H1 (cell line): Measurements from ENCODE around the gene SIK3. TPM values are rescaled to one million over a fixed set of nuclear protein-coding genes. Genes with fewer than 3 reads are reported as not detected.

Source experiments
- CTCF ChIA-PET: fragments of 300-600 bp; sonication (Branson Sonifier 250); formaldehyde crosslinking; loops from one replicate; lab custom pipeline; 2021; ENCODE audit not compliant: partially characterized antibody; lab: Charles Lee
- POLR2A ChIA-PET: fragments of 300-600 bp; sonication (Branson Sonifier 250); formaldehyde crosslinking; loops from one replicate; lab custom pipeline; 2021; ENCODE audit warnings: inconsistent platforms; ENCODE audit not compliant: partially characterized antibody; lab: Charles Lee
- DNase-seq, 2 experiments: peaks; one replicate each; pipeline versions ENCODE4 v3.0.0 to v3.0.0-alpha.2; 2010 to 2022; ENCODE audit warnings: low spot score in 2 of 2, low read depth in 1 of 2, mixed read lengths in 1 of 2
- FAIRE-seq: peaks from 2 replicates; lab custom pipeline; 2011; peaks lifted over from hg19 to GRCh38; lab: Jason Lieb, UNC
- H2AFZ ChIP-seq: 2 replicates; pipeline ENCODE4 v1.8.1; 2012; ENCODE audit warnings: low read length, inconsistent platforms
- H2AK5ac ChIP-seq: 2 replicates; pipeline ENCODE4 v1.6.1; 2013; ENCODE audit warnings: low read depth, low read length
- H2BK120ac ChIP-seq: replicated peaks from 2 replicates; pipeline ENCODE3; 2013; ENCODE audit warnings: low read depth, low read length, inconsistent platforms
- H2BK12ac ChIP-seq: 2 replicates; pipeline ENCODE4 v1.6.1; 2013; ENCODE audit warnings: low read depth, low read length
- H2BK15ac ChIP-seq: 2 replicates; pipeline ENCODE4 v1.6.1; 2013; ENCODE audit warnings: low read length
- H2BK20ac ChIP-seq: 2 replicates; pipeline ENCODE4 v1.6.1; 2013; ENCODE audit warnings: low read length
- H2BK5ac ChIP-seq: 2 replicates; pipeline ENCODE4 v1.6.1; 2013; ENCODE audit warnings: low read depth, low read length
- H3K14ac ChIP-seq: 2 replicates; pipeline ENCODE4 v1.6.1; 2013; ENCODE audit warnings: inconsistent platforms; ENCODE audit not compliant: insufficient read length
- H3K18ac ChIP-seq: 2 replicates; pipeline ENCODE4 v1.6.1; 2013; ENCODE audit warnings: low read length; ENCODE audit errors: extremely low read depth
- H3K23ac ChIP-seq: 2 replicates; pipeline ENCODE4 v1.6.1; 2013; ENCODE audit warnings: inconsistent platforms; ENCODE audit not compliant: insufficient read length
- H3K23me2 ChIP-seq: 2 replicates; pipeline ENCODE4 v1.6.1; 2013; ENCODE audit warnings: low read depth, low read length
- H3K27ac ChIP-seq: 2 replicates; pipeline ENCODE4 v1.6.1; 2011; ENCODE audit warnings: low read depth, low read length, inconsistent platforms
- H3K27me3 ChIP-seq, 4 experiments: replicated peaks in 1 of 4; 1 replicate in 1 of 4; 2 replicates in 3 of 4; pipeline versions ENCODE4 v1.6.1 to v1.8.1; 2011 to 2013; ENCODE audit warnings: low read length in 3 of 4, mild to moderate bottlenecking in 3 of 4, inconsistent platforms in 2 of 4, mixed read lengths in 2 of 4, moderate library complexity in 1 of 4; ENCODE audit not compliant: control insufficient read depth in 3 of 4, insufficient read depth in 3 of 4; ENCODE audit errors: extremely low read depth in 1 of 4
- H3K36me3 ChIP-seq, 4 experiments: 2 replicates each; pipeline versions ENCODE4 v1.6.1 to v1.8.1; 2011 to 2013; ENCODE audit warnings: mild to moderate bottlenecking in 4 of 4, low read length in 3 of 4, moderate library complexity in 2 of 4, control low read depth in 1 of 4, inconsistent platforms in 1 of 4; ENCODE audit not compliant: insufficient read depth in 4 of 4, control insufficient read depth in 2 of 4
- H3K4ac ChIP-seq: replicated peaks from 2 replicates; pipeline ENCODE3; 2013; ENCODE audit warnings: low read length, low read depth, mixed read lengths, inconsistent platforms; ENCODE audit not compliant: insufficient read length
- H3K4me1 ChIP-seq, 4 experiments: replicated peaks in 1 of 4; 1 replicate in 1 of 4; 2 replicates in 3 of 4; pipeline versions ENCODE4 v1.6.1 to v1.8.1; 2011 to 2013; ENCODE audit warnings: low read length in 3 of 4, inconsistent platforms in 2 of 4, mixed read lengths in 1 of 4; ENCODE audit not compliant: insufficient read depth in 4 of 4, control insufficient read depth in 3 of 4
- H3K4me2 ChIP-seq, 2 experiments: 2 replicates each; pipeline versions ENCODE4 v1.6.1 to v1.8.1; 2011 to 2013; ENCODE audit warnings: low read depth in 2 of 2, low read length in 2 of 2, control low read depth in 1 of 2, inconsistent platforms in 1 of 2, mild to moderate bottlenecking in 1 of 2; ENCODE audit not compliant: insufficient read depth in 1 of 2
- H3K4me3 ChIP-seq, 4 experiments: fragments of 200-600, 300-600 bp in 1 of 4; sonication (generic), shearing (Covaris generic), sonication (Bioruptor Twin) in 1 of 4; 2 replicates each; pipeline versions ENCODE4 v1.5.1 to v1.8.1; 2011 to 2016; ENCODE audit warnings: low read length in 4 of 4, low read depth in 3 of 4, control low read depth in 2 of 4, inconsistent platforms in 2 of 4, mild to moderate bottlenecking in 2 of 4, mixed read lengths in 1 of 4, moderate library complexity in 1 of 4; ENCODE audit not compliant: insufficient read depth in 2 of 4; ENCODE audit errors: extremely low read depth in 1 of 4
- H3K56ac ChIP-seq: replicated peaks from 2 replicates; pipeline ENCODE3; 2013; ENCODE audit warnings: low read depth, mild to moderate bottlenecking, mixed read lengths, low read length, inconsistent platforms; ENCODE audit not compliant: insufficient read length
- H3K79me1 ChIP-seq: 2 replicates; pipeline ENCODE4 v1.6.1; 2013; ENCODE audit warnings: low read depth, low read length, control low read depth
- H3K79me2 ChIP-seq, 2 experiments: 2 replicates each; pipeline versions ENCODE4 v1.6.1 to v1.8.1; 2012 to 2013; ENCODE audit warnings: low read length in 2 of 2, mild to moderate bottlenecking in 2 of 2, inconsistent platforms in 1 of 2; ENCODE audit not compliant: insufficient read depth in 2 of 2, control insufficient read depth in 1 of 2
- H3K9ac ChIP-seq, 4 experiments: replicated peaks in 1 of 4; 1 replicate in 1 of 4; 2 replicates in 3 of 4; pipeline versions ENCODE4 v1.6.1 to v1.8.1; 2011 to 2013; ENCODE audit warnings: low read depth in 3 of 4, low read length in 3 of 4, control low read depth in 2 of 4, mild to moderate bottlenecking in 2 of 4, moderate library complexity in 2 of 4, inconsistent platforms in 1 of 4; ENCODE audit errors: extremely low read depth in 1 of 4
- H3K9me3 ChIP-seq, 2 experiments: 2 replicates each; pipeline versions ENCODE4 v1.6.1 to v1.8.1; 2012 to 2013; ENCODE audit warnings: mild to moderate bottlenecking in 2 of 2, moderate library complexity in 2 of 2, control low read depth in 1 of 2, inconsistent platforms in 1 of 2, low read depth in 1 of 2, low read length in 1 of 2, mixed read lengths in 1 of 2; ENCODE audit not compliant: insufficient read depth in 2 of 2
- H4K20me1 ChIP-seq, 2 experiments: replicated peaks in 1 of 2; 2 replicates each; pipeline versions ENCODE3 to v1.8.1; 2011 to 2013; ENCODE audit warnings: inconsistent platforms in 2 of 2, low read length in 2 of 2, mild to moderate bottlenecking in 1 of 2; ENCODE audit not compliant: insufficient read depth in 2 of 2, control insufficient read depth in 1 of 2
- H4K5ac ChIP-seq: 2 replicates; pipeline ENCODE4 v1.6.1; 2013; ENCODE audit warnings: low read length, low read depth, mixed read lengths, inconsistent platforms; ENCODE audit not compliant: insufficient read length
- H4K8ac ChIP-seq: 2 replicates; pipeline ENCODE4 v1.8.0; 2013; ENCODE audit warnings: mild to moderate bottlenecking, moderate library complexity, low read length, inconsistent platforms; ENCODE audit not compliant: insufficient read depth; ENCODE audit errors: extremely low read depth
- H4K91ac ChIP-seq: replicated peaks from 2 replicates; pipeline ENCODE3; 2013; ENCODE audit warnings: low read length, mixed read lengths, inconsistent platforms; ENCODE audit not compliant: insufficient read length
- HDAC2 ChIP-seq, 2 experiments: fragments of 300-600 bp in 1 of 2; sonication (generic) in 1 of 2; IDR thresholded peaks; 2 replicates each; pipeline ENCODE4 v1.6.1; 2011 to 2012; ENCODE audit warnings: low read depth in 2 of 2, low read length in 2 of 2, mild to moderate bottlenecking in 2 of 2, moderate library complexity in 2 of 2, borderline replicate concordance in 1 of 2, inconsistent platforms in 1 of 2
- JUND ChIP-seq: IDR thresholded peaks from 2 replicates; pipeline ENCODE4 v1.6.1; 2011; ENCODE audit warnings: mild to moderate bottlenecking, improper control_type of control experiment, low read length
- WGBS, 2 experiments: shearing (Covaris generic) in 1 of 2; methylation state at CpG; one replicate each; pipeline versions ENCODE4 v1.1.6 to v1.1.7; 2013 to 2015; ENCODE audit warnings: low lambda C conversion rate in 2 of 2, mixed read lengths in 2 of 2, inconsistent platforms in 1 of 2, low coverage in 1 of 2, missing lambda C conversion rate in 1 of 2; ENCODE audit not compliant: insufficient replicate concordance in 2 of 2, insufficient coverage in 1 of 2, insufficient read length in 1 of 2; ENCODE audit errors: extremely low coverage in 1 of 2, missing lambda C conversion rate in 1 of 2; 5-methylcytosine and 5-hydroxymethylcytosine counted together
- polyA plus RNA-seq, 7 experiments: library from polyadenylated mRNA; depleted of rRNA in 3 of 7; stranded (reverse) in 5 of 7; unstranded in 2 of 7; fragments of >200 nt in 5 of 7; fragments of 200-250 nt in 2 of 7; gene quantifications; 1 replicate in 5 of 7; 2 replicates in 1 of 7; 4 replicates in 1 of 7; pipeline versions ENCODE4 v1.2.1 to v1.2.3, GENCODE V29; 2011 to 2013; ENCODE audit warnings: missing spikeins in 2 of 7, mixed read lengths in 2 of 7
- total RNA-seq: library from RNA; stranded (reverse); fragmentation: NEBNext Ultra II Directional; extraction: Animal tissue kit (Norgen Biotek cat#: 25700); gene quantifications from 2 replicates; pipeline ENCODE4 v1.2.1, GENCODE V29; 2021

Gene SIK3
- total and polyA plus RNA-seq, 2 of the 8 experiments (the other 6 are each of a cell fraction or from before 2014, with no cell fraction given), result 19.9 to 32.1 TPM

- no peak overlapping the region for H2AK5ac ChIP-seq
These were observed 137.3 kb downstream of the SIK3 start for GRCh38 chr11:116960930-116961329.

More at GRCh38 chr11:116960930-116961329, 137.3 kb downstream of the SIK3 start:
- H3K79me1 ChIP-seq, result peaks cover 3% of the 10 kb centered on the region; the same call in 1 of the 2 replicates
- no peak overlapping the region for H2BK20ac ChIP-seq
- peaks cover 0 to 3% (median 0%) of the 10 kb centered on the region in 4 experiments; a peak in 2 of 7 replicates for H3K4me1 ChIP-seq
- H3K36me3 ChIP-seq, result no peaks in the 10 kb centered on the region
- no peak overlapping the region for H3K18ac ChIP-seq
- H3K4ac ChIP-seq, result no peak overlapping the region
- POLR2A ChIA-PET, result no interaction called here
- H3K4me2 ChIP-seq, result no peak overlapping the region
- DNase-seq (no peak), FAIRE-seq (no peak)
- H2BK120ac ChIP-seq, result no peak overlapping the region
- peaks cover 1 to 3% of the 10 kb centered on the region in 2 experiments for H4K20me1 ChIP-seq
- no peak overlapping the region for H4K91ac ChIP-seq
- H2AFZ ChIP-seq, result no peak overlapping the region
- H3K79me2 ChIP-seq, result peaks cover 0 to 45% of the 10 kb centered on the region in 2 experiments; a peak in 2 of 4 replicates
- no peaks in the 10 kb centered on the region for H3K27me3 ChIP-seq
- H4K8ac ChIP-seq, result no peak overlapping the region
- WGBS, 2 experiments, result 81% methylated on average over 3 of the region's 3 CpGs; no CpG with 5 or more reads in 1 of the 2 experiments
- no peak overlapping the region for H3K27ac ChIP-seq
- no peak overlapping the region for H2BK5ac ChIP-seq
- no peak overlapping the region for H3K14ac ChIP-seq
- no peaks in the 10 kb centered on the region for H3K23me2 ChIP-seq
- no peak overlapping the region for H3K23ac ChIP-seq
- no peak overlapping the region for H3K4me3 ChIP-seq
- no peak overlapping the region for H2BK15ac ChIP-seq
- no peak overlapping the region for H2BK12ac ChIP-seq
- no peak for TF ChIP-seq HDAC2 (IDR thresholded peaks at IDR 0.05; ENCODE audit: borderline replicate concordance in 1 of 2, low read depth in 2 of 2, low read length in 2 of 2)
- TF ChIP-seq JUND, result 0 out of 2 replicates have a peak, but pooled peaks have one; percentile 19
- H3K56ac ChIP-seq, result no peak overlapping the region
- H3K9me3 ChIP-seq, result no peaks in the 10 kb centered on the region
- CTCF ChIA-PET, result interaction anchor here (1.0 to 1.2 kb wide), 4 partner anchors 14 to 134 kb away, joined by 3 to 4 read pairs (median 4); no protein-coding TSS in a partner anchor
- no peak overlapping the region for H3K9ac ChIP-seq
- no peak overlapping the region for H4K5ac ChIP-seq
